HuH-7 (cell line): Measurements from ENCODE around the gene SYNDIG1.
"Not testable (repeated sequence)": the region's sequence is repeated elsewhere in the genome, so short reads cannot be mapped to it uniquely, and the experiment has no call there.

Experiments used
- DNase-seq: peaks from one replicate; pipeline ENCODE4 v3.0.0; 2011; ENCODE audit warnings: low spot score

SYNDIG1 gene

DNA sequence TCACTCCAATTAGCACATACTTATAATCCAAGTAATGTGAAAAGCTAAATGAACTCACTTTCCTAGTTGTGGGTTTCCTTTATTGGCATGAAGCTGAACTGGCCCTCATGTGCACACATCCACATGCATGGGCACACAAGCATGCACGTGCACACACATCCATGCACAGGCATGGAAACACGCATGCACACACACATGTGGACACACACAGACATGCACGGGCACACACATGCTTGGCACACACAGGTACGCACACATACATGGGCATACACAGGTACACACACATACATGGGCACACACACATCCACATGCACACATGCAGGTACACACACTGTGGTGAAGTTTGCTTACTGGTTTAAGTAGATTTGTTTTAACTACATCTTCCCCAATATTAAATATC, 23.8 kb downstream of the SYNDIG1 start:
- DNase-seq = no peak

DNA sequence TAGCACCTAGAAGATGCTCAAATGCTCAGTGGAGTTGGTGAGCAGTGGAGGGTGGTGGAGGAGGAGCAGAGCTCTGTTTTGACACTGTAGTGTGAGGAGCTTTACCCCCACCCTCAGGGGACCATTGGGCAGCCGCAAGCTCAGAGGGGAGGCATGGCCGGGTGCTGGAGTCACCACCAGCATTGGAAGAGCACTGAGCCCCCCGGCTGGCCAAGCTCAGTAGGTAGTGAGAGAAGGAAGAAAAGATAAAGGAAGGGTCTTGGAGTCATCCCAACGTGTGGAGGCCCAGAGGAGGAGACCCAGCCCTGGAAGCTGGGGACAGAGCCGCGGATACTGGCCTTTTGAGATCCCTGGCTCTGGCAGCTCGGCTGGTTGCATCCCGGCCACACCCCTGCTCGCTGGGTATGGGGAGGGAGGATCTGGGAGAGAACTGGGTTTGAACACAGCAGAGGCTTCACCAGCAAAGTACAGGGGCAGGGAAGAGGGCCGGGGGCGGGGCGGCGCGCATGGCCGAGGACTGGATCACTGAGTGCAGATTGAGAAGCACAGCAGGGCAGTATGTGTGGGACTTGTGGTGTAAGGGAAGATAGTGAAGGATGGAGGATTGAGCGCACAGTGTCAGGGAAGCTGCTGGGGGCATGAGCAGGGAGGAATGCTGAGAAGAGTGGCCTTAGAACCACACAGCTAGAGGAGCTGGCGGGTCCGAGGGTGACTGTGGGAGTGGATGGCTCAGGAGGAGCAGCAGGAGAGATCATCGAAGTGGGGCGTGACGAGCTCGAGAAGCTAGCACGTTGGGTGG, 24.4 kb downstream of the SYNDIG1 start:
- DNase-seq = no peak

DNA sequence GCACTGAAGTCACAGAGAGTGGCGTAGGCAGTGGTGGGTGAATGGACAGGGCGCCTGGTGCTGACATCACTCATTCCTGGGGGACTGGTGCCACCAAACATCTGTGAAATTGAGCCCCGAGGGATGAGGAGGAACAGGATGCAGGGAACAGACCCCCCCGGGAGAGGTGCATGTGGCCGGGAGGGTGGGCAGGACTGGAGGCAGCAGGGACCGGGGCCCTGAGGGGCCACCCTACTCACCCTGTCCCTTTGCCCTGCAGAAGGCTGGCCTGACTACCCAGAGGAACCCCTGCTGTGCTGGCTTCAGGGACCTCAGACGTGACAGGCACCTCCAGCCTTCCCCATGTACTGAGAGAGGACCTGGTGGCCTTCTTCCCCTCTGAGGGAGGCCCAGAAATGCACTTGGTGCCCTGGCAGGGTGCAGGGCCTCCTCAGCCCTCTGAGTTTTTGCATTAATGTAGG, 25.1 kb downstream of the SYNDIG1 start:
- DNase-seq = no peak

DNA sequence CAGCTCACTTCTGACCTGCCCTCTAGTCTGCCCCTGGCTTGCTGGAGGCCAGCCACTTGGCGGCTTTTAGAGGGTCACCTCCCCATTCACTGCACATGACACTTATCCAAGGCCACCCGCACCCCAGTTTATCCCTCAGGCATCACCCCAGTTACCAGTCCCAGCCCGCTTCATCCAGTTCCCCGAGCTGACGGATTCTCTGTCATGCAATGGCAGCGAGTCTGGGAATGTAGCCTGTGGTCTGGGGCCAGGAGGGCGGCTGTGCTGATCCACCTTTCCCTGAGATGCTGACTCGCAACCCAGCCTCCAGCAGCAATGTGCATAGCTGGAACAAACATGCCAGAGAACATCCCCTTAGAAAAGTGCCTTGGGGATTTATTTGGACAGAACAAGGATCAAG, 25.8 kb downstream of the SYNDIG1 start:
- no peak for DNase-seq

DNA sequence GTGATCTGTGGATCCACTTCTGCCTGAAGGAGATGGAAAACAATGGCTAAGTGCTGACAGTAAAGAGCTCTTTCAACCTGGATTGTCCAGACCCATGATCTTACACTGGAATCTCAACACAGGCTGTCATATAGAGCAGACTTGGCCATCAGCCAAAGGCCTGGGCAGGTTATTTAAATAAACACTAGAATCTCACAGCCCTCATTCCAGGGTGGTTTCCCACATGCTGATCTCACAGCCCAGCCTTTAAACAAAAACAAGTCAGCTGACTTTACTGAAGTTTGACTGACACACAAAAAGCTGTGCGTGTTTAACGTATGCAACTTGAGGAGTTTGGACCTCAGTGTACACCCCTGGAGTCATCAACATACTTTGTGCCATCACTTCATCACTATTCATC, 28.4 kb downstream of the SYNDIG1 start:
- no peak for DNase-seq

DNA sequence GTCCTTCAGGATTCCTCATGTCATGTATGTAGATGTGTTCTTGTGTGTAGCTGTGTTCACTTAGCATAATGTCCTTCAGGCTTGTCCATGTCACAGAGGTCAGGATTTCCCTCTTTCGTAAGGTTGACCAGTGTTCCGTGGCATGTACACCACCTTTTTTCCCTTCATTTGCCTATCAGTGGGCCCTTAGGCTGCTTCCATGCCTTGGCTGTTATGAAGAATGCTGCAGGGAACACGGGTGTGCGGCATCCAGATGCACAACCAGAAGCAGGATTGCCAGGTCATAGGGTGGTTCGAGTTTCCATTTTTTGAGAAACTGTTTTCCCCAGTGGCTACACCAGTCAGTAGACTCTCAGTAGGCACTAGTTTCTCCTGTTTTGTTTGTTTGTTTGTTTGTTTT, 29.2 kb downstream of the SYNDIG1 start:
- no peak for DNase-seq

DNA sequence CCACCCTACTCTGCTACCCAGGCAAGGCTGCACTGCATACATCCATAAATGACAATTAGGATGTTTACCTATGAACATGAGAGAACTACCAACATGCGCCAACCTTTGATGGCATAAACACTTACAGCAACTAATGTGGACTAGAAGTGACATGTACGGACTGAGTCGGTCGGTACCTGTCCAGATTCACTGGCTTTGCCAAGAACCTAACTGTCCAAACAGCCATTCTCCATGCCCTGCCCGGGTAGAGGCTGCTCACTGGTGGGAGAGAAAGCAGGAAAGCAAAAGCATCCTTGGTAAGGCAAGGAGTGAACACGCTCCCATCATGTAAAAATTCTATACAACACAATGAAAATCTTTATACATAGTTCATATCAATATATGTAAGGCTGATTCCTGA, 30.0 kb downstream of the SYNDIG1 start:
- no peak for DNase-seq

DNA sequence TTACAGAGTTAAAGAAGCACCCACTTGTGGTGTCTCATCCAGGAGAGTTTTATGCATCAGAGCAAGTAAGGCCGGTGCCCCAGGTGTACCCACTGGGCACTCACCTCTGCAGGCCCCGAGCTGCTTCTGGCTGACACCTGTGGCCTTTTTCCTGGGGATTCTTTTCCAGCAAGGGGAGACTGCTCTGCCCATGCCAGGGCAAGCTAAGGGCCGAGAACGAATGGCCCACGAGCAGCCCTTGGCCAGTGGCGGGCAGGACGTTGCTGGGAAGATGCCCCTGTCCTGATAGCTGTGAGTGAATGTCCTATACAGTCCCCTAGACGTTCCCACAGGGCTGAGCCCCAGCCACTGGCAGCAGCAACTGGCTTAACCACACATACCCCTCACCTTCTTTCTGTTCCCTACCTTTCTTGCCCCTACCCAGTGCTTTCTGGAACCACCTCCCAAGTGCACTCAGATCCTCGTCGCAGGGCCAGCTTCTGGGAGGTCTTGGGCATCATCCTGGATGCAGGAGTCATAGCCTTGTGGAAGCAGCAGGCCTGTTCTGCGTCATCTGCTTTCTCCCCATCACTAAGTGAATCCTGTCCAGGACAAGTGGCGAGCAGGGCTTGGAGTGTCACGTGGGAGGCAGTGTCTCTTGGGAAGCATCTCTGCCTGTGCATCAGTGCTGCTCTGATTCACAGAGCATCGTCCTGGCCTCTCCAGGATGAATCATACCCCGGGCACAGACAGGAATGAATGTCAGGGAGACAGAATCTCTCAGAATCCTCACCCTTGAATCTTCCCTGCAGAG, 32.5 kb downstream of the SYNDIG1 start:
- DNase-seq = no peak

DNA sequence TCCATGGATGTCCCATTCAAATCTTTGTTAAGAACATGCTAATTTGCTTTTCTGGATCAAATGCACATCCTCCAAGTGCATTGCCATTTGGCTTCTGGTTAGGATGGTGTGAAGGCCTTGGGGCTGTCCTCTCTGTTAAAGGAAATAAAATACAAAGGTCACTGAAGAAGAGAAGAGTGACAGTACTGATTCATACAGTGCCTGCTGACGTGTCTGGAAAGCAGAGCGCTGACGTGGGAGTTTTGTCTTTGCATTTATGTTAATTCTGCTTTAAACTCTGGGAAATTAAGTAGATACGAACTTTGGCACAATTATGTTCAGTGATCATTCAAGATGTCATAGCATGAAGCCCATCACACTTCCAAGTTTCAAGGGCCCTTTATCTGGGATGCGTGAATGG, 33.2 kb downstream of the SYNDIG1 start:
- DNase-seq = no peak

DNA sequence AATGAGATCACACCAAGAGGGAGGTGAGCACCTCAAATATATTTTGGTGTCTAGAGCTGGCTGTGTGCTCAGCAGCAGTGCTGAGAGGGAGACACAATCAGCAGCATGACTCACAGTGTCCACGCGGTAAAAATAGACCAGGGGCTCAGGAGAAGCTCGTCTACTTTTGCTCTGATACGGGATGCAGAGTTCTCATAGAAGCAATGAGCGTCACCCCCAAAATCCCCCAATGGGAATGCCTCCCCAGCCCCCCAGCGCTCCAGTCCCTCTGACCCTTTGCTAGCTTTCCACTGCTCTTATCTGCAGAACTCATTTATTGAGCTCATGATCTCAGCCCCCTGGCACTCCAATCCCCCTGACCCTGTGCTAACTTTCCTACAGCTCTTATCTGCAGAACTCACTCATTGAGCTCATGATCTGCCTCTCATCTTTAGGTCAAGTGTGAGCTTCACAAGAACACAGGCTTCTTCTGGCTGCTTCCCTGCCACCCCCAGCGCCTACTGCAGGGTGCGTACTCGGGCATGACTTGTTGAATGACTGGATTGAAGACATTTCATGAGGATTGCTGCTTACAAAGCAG, 34.0 kb downstream of the SYNDIG1 start:
- no peak for DNase-seq

DNA sequence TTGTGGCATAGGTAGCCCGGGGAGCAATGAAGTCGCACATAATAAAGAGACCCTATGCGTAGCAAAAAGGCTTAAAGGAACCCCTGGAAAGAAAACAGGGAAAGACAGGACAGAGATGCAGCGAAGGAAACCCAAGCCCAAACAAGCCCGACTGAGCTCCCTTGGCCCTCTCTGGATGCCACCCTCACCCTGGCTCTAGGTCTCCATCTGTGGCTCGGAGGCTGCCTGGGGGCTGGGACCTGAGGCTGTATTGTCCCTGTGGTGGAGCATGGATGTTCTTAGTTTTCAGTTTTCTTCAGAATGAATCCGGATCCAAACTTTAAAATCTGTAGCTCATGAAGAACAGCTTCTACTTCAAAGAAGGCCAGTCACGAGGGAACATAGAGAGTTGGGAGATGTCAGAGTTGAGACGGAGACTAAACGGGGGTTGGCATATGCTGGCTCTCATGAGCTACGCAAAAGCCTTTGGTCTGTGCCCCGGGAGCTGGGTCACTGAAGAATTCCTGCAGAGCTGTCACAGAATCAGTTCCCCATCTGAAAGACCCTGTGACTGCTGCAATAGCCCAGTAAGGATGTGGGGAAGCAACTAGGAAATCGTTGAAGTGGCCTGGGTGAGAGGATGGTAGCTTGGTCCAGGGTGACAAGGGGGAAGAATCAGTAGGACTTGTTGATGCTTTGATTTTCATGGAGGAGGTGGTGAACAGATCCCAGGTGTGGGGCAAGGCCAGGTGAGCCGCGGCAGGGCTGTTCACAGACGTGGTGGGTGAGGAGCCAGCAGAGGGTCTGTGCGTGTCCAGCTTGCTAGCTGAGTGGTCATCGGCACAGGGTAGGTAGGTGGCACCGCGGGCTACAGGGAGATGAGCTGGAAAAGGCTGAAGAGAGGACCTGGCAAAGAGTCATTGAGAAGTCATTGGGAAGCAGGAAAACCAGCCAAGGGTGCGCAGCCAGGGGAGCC, 35.2 kb downstream of the SYNDIG1 start:
- no peak for DNase-seq

DNA sequence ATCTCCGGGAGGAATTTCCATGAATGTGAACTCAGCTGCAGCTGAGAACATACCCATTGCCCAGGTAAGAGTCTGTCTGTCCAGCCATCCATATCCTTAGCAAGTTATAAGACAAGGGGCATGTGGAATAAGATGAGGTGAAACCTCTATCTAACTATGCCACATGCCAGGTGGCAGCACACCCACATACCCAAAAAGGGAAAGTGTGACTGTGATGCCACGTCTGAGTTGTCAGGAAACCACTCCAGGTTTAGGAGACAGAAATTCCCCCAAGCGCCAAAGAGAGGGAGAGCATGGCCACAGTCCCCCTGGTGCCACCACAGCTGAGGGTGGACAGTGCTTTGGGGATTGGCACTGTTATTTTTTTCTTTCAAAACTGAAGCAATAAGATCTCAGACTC, 36.7 kb downstream of the SYNDIG1 start:
- no peak for DNase-seq

DNA sequence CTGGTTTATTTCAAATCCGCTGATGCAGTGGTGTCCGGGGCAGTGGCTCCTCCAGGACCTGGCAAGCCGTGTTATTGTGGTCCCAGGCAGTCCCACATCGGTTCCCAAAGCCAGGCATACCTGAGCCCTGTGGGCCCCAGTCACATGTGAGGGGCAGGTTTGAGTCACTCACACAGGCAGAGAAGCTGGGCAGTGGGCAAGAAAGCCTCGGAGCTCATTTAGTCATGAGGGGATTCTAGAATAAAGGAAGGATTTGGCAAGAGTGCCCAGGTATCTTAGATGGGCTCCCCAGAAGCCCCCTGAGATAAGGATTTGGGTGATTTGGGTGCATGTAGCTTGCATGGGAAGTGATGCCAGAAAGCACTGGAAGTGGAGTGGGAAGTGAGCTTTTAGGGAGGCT, 37.3 kb downstream of the SYNDIG1 start:
- DNase-seq = no peak

DNA sequence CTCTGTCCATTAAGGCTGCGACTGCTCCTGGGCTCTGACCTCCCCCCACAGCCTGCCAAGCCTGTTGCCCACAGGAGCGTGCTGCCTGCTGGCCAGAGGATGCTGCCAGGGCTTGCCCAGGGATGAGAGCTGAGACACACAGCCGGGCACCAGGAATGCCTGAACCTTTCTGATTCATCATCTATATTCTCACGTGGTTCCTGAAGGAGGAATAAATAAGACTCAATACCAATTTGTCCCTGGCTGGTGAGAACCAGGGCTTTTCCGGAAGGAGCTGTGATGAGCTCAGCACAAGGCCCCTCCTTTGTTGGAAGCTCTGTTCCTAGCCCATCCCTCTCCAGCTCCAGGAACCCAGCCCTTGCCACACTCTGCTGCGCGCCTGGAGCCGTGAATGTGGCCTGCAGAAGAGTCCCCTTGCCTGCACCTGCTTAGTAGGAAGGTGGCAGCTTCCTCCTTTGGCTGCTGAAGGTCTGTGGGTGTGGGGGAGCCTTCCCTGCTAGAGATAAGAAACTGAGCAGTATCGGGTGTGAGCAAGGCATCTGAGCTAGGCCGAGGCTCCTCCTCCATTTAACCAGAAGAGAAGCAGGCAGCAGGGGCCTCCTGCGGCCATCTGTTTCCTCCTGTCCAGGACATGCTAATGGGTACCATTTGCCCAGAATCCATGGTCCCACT, 37.9 kb downstream of the SYNDIG1 start:
- no peak for DNase-seq

DNA sequence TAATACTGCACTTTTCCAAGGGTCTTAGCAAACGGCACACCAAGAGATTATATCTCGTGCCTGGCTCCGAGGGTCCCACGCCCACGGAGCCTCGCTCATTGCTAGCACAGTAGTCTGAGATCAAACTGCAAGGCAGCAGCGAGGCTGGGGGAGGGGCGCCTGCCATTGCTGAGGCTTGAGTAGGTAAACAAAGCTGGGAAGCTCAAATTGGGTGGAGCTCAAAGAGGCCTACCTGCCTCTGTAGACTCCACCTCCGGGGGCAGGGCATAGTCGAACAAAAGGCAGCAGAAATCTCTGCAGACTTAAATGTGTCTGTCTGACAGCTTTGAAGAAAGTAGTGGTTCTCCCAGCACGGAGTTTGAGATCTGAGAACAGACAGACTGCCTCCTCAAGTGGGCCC, 43.0 kb downstream of the SYNDIG1 start:
- not testable (repeated sequence) for DNase-seq

DNA sequence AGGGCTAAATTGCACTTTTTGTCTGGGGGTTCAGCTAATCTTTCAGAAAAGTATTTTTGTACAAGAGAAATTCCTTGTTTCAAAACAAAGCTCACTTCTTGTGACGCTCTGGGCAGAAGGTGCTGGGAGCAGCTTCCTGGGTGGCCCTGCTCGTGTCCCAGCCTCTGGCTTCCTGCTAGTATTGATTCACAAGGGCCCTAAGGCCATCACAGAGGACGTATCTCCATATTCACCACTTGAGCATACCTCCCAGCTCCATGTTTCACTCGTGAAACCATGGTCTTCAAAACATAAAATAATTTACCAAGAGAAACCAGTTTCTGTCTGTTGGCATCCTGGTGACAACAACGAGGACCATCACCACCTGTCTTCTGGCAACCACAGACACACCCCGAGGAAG, 49.1 kb downstream of the SYNDIG1 start:
- DNase-seq = no peak

DNA sequence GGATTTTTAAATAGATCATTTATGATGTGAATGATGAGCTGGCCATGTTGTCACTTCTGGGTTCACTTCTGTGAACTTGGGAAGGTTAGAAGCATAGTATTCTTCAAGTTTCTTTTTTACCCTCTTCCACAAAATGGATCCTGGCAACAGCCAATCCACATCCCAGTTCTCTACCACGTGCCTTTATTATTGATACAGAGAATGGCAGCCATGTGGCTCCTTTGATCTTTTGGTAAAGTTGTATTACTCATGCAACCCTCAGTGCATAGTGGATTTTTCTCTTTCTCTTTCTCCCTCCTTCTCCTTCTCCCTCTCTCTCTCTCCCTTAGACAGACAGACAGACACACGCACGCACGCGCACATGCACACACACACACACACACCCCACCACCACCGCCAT, 50.0 kb downstream of the SYNDIG1 start:
- DNase-seq = no peak

DNA sequence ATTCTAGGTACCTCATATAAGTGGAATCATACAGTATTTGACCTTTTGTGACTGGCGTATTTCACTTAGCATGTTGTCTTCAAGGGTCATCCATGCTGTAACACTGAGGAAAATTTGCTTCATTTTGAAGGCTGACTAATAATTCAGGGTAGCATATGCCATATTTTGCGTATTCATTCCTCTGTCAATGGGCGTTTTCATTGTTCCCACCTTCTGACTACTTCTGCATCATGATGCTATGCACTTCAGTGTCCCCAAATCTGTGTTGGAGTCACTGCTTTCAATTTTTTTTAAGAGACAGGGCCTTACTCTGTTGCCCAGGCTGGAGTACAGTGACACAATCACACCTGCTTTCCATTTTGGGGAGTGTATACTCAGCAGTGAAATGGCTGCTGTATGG, 51.6 kb downstream of the SYNDIG1 start:
- no peak for DNase-seq

DNA sequence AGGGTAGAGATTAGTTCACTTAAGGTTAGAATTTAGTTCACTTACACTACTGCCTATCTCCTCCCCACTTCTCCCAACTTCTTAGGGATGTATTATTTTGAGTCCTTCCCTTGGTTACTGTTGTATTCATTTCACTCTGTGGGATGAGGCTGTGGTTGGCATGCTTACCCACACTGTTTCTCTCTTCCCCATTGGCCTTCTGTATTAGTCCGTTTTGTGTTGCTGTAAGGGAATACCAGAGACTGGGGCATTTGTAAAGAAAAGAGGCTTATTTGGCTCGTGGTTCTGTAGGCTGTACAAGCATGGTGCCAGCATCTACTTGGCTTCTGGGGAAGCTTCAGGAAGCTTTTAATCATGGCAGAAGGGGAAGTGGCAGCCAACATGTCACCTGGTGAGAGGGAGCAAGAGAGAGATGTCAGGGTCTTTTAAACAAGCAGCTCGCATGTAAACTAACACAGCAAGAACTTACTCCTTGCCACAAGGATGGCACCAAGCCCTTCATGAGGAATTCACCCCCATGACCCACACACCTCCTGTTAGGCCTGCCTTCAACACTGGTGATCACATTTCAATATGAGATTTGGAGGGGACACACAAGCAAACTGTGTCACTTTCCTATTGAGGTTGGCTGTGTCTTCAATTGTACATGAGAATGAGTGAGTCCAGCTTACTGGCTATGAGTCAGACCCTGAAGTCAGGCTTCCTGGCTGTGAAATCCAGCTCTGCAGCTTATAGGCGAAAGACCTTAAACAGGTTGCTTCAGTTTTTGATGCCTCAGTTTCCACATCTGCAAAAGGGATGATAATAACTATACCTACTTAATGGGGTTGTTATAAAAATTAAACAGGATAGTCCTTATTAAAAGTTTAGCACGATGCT, 53.3 kb downstream of the SYNDIG1 start:
- DNase-seq = no peak

DNA sequence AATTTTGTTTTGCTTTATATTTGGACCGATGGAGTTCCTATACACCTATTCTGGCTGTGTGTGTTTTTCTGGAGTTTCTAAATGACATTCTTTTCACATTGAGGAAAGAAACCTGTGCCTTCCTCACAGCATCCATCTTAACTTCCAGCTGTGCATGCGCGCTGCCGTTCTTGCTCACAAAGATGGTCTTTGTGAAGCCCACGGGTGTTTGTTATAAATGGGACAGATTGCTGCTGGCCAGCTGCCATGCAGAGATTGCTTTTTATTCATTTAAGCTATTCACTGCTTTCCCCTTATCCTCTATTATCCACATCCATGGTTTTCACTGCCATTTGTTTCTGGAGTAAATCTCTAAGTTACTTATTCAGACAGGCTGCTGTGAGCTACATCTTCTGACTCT, 54.2 kb downstream of the SYNDIG1 start:
- no peak for DNase-seq
